ENCODE data around the gene CDK18. TPM values are rescaled to one million over a fixed set of nuclear protein-coding genes. Genes with fewer than 3 reads are reported as not detected.

CDK18 gene
- total RNA-seq: 1 to 10 TPM; 3.1 to 3.7 TPM
- polyA plus RNA-seq: 1 to 10 TPM; 2.4 to 3.0 TPM

GRCh38 chr1:205504311-205505075 is at the start of gene CDK18:
Gene CDK18 (plus strand): TSS chr1:205504669. CDS start chr1:205523168, 18,499 bp downstream.
- H3K9ac ChIP-seq (ENCODE audit: low read depth in 1 of 2, low read length in 2 of 2): peak within 1 kb of the TSS; percentile 37 to 89
- 4% methylated on average over 42 of the region's 42 CpGs for WGBS

GRCh38 chr1:205454903-205455335 is 49.5 kb upstream of the CDK18 start:
- peaks cover 0 to 14% (median 9%) of the 10 kb centered on the region in 4 donors for H3K4me1 ChIP-seq (ENCODE audit: control insufficient read depth in 4 of 4, insufficient read depth in 4 of 4, low read length in 3 of 4)
- H3K27ac ChIP-seq (ENCODE audit: low read depth in 1 of 2, low read length in 2 of 2): no peak overlapping the region
- H3K27me3 ChIP-seq (ENCODE audit: control insufficient read depth in 4 of 4, insufficient read depth in 4 of 4, low read length in 3 of 4): peaks cover 7 to 18% (median 13%) of the 10 kb centered on the region in 4 donors
- WGBS: 20% methylated on average over 6 of the region's 6 CpGs
- H3K9me3 ChIP-seq (ENCODE audit: control insufficient read depth in 4 of 4, low read length in 3 of 4): no peaks in the 10 kb centered on the region
- no peak for TF ChIP-seq MAX (IDR thresholded peaks at IDR 0.05)
- DNase-seq (ENCODE audit: low spot score): no peak
- H3K36me3 ChIP-seq (ENCODE audit: control insufficient read depth in 4 of 4, insufficient read depth in 3 of 4, low read depth in 1 of 4, low read length in 3 of 4): no peaks in the 10 kb centered on the region
- no peak overlapping the region for H3K4me3 ChIP-seq (ENCODE audit: low read depth in 1 of 3, low read length in 3 of 3)
- H3K9ac ChIP-seq (ENCODE audit: low read depth in 1 of 2, low read length in 2 of 2): no peak overlapping the region

More at GRCh38 chr1:205504311-205505075, at the start of gene CDK18:
- no peaks in the 10 kb centered on the region for H3K36me3 ChIP-seq (ENCODE audit: control insufficient read depth in 4 of 4, insufficient read depth in 3 of 4, low read depth in 1 of 4, low read length in 3 of 4)
- H3K27ac ChIP-seq (ENCODE audit: low read depth in 1 of 2, low read length in 2 of 2): peak within 1 kb of the TSS; percentile 23 to 49
- no peaks in the 10 kb centered on the region for H3K27me3 ChIP-seq (ENCODE audit: control insufficient read depth in 4 of 4, insufficient read depth in 4 of 4, low read length in 3 of 4)
- H3K9me3 ChIP-seq (ENCODE audit: control insufficient read depth in 4 of 4, low read length in 3 of 4): no peaks in the 10 kb centered on the region
- H3K4me1 ChIP-seq (ENCODE audit: control insufficient read depth in 4 of 4, insufficient read depth in 4 of 4, low read length in 3 of 4): peaks cover 0 to 24% (median 17%) of the 10 kb centered on the region in 4 donors
- DNase-seq (ENCODE audit: low spot score): peak; percentile 73
- TF ChIP-seq SP1 (IDR thresholded peaks at IDR 0.05): peak; percentile 78
- peak; percentile 30 to 53 for TF ChIP-seq HNF4A (conservative IDR thresholded peaks at IDR 0.05)
- no peak for TF ChIP-seq GABPA (IDR thresholded peaks at IDR 0.05 in 1 of 2, conservative IDR thresholded peaks at IDR 0.05 in 1 of 2)
- TF ChIP-seq TAF1 (conservative IDR thresholded peaks at IDR 0.05): no peak
- no peak for TF ChIP-seq ZBTB33 (IDR thresholded peaks at IDR 0.05)
- TF ChIP-seq RXRA (IDR thresholded peaks at IDR 0.05): no peak
- no peak for TF ChIP-seq FOXA2 (IDR thresholded peaks at IDR 0.05)
- peak within 1 kb of the TSS; percentile 33 to 64 (median 48) for H3K4me3 ChIP-seq (ENCODE audit: low read depth in 1 of 3, low read length in 3 of 3)

GRCh38 chr1:205455581-205456382 is 48.7 kb upstream of the CDK18 start, which contains the start of gene BLACAT1:
Gene BLACAT1 (minus strand): TSS chr1:205456045.
- H3K4me3 ChIP-seq (ENCODE audit: low read depth in 1 of 3, low read length in 3 of 3): peak within 1 kb of the TSS in 1 of 3 donors; percentile 9
- H3K27me3 ChIP-seq (ENCODE audit: control insufficient read depth in 4 of 4, insufficient read depth in 4 of 4, low read length in 3 of 4): peaks cover 7 to 18% (median 13%) of the 10 kb centered on the region in 4 donors
- peaks cover 0 to 14% (median 9%) of the 10 kb centered on the region in 4 donors for H3K4me1 ChIP-seq (ENCODE audit: control insufficient read depth in 4 of 4, insufficient read depth in 4 of 4, low read length in 3 of 4)
- no peak for TF ChIP-seq EGR1 (IDR thresholded peaks at IDR 0.05; ENCODE audit: low read depth in 2 of 2)
- no peak for TF ChIP-seq GABPA (IDR thresholded peaks at IDR 0.05 in 1 of 2, conservative IDR thresholded peaks at IDR 0.05 in 1 of 2)
- no peak for TF ChIP-seq FOXA2 (IDR thresholded peaks at IDR 0.05)
- no peak for TF ChIP-seq ZBTB33 (IDR thresholded peaks at IDR 0.05)
- TF ChIP-seq TAF1 (conservative IDR thresholded peaks at IDR 0.05): no peak
- no peak for TF ChIP-seq NR2F2 (IDR thresholded peaks at IDR 0.05)
- no peaks in the 10 kb centered on the region for H3K36me3 ChIP-seq (ENCODE audit: control insufficient read depth in 4 of 4, insufficient read depth in 3 of 4, low read depth in 1 of 4, low read length in 3 of 4)
- no peak within 1 kb of the TSS for H3K27ac ChIP-seq (ENCODE audit: low read depth in 1 of 2, low read length in 2 of 2)
- no peak within 1 kb of the TSS for H3K9ac ChIP-seq (ENCODE audit: low read depth in 1 of 2, low read length in 2 of 2)
- 4% methylated on average over 53 of the region's 53 CpGs for WGBS
- DNase-seq (ENCODE audit: low spot score): no peak
- H3K9me3 ChIP-seq (ENCODE audit: control insufficient read depth in 4 of 4, low read length in 3 of 4): no peaks in the 10 kb centered on the region
